K562 (cell line): Measurements from ENCODE around the gene SLC1A3. TPM values are rescaled to one million over a fixed set of nuclear protein-coding genes. Genes with fewer than 3 reads are reported as not detected.

ENCODE experiments used
- ATAC-seq: fragments of 200-7000 bp; cut with Tn5 transposase; 3 replicates; pipeline ENCODE4 v1.9.1; 2020; ENCODE audit warnings: moderate library complexity
- BruUV-seq: library from RNA; stranded (reverse); fragments of 400-500 nt; replicated peaks from 2 replicates; lab custom pipeline; 2021; lab: Mats Ljungman, UMichigan
- CTCF ChIA-PET: fragments of 300-600 bp; formaldehyde crosslinking; extraction: SDS; loops from one replicate; lab custom pipeline; 2021; ENCODE audit warnings: low intra/inter-chr PET ratio; lab: Yijun Ruan, JAX
- POLR2A ChIA-PET: fragments of 300-600, 350-650 bp; sonication (Branson Sonifier 250); formaldehyde crosslinking; extraction: SDS; loops from one replicate; lab custom pipeline; 2021; ENCODE audit warnings: antibody characterized with exemption, inconsistent platforms; lab: Yijun Ruan, JAX
- DNase-seq, 4 experiments: peaks; one replicate each; pipeline versions ENCODE4 v3.0.0 to v3.0.0-alpha.2; 2011 to 2018; ENCODE audit warnings: low spot score in 3 of 4, mixed read lengths in 3 of 4; ENCODE audit errors: extremely low read depth in 1 of 4
- FAIRE-seq: peaks from 2 replicates; lab custom pipeline; 2011; peaks lifted over from hg19 to GRCh38; lab: Jason Lieb, UNC
- H2AFZ ChIP-seq: 2 replicates; pipeline ENCODE4 v1.6.0; 2011; ENCODE audit warnings: low read depth, low read length, control low read depth, inconsistent platforms
- H3K27ac ChIP-seq: fragments of 200-600 bp; 3 replicates; pipeline ENCODE4 v1.8.0; 2011; ENCODE audit warnings: low read depth, mild to moderate bottlenecking, control low read depth, inconsistent platforms, low read length, moderate library complexity, mixed read lengths; ENCODE audit errors: extremely low read depth
- H3K27me3 ChIP-seq, 2 experiments: fragments of 300-600 bp in 1 of 2; 2 replicates in 1 of 2; 3 replicates in 1 of 2; pipeline versions ENCODE4 v1.6.0 to v1.8.0; 2011; ENCODE audit warnings: inconsistent platforms in 2 of 2, low read length in 2 of 2, mild to moderate bottlenecking in 1 of 2, mixed read lengths in 1 of 2, moderate library complexity in 1 of 2; ENCODE audit not compliant: control insufficient read depth in 2 of 2, insufficient read depth in 2 of 2
- H3K36me3 ChIP-seq: fragments of 300-600 bp; 3 replicates; pipeline ENCODE4 v1.8.0; 2011; ENCODE audit warnings: mild to moderate bottlenecking, low read length, inconsistent platforms; ENCODE audit not compliant: control insufficient read depth, insufficient read depth
- H3K4me1 ChIP-seq, 2 experiments: fragments of 200-600 bp in 1 of 2; replicated peaks in 1 of 2; 2 replicates in 1 of 2; 3 replicates in 1 of 2; pipeline versions ENCODE4 v1.5.1 to v1.8.0; 2011; ENCODE audit warnings: inconsistent platforms in 2 of 2, low read length in 2 of 2, mild to moderate bottlenecking in 1 of 2, mixed read lengths in 1 of 2, moderate library complexity in 1 of 2; ENCODE audit not compliant: control insufficient read depth in 2 of 2, insufficient read depth in 2 of 2
- H3K4me2 ChIP-seq: 2 replicates; pipeline ENCODE4 v1.6.1; 2011; ENCODE audit warnings: low read length, control low read depth, inconsistent platforms, mixed read lengths; ENCODE audit not compliant: insufficient read depth
- H3K4me3 ChIP-seq: fragments of 200-600 bp; sonication (generic), shearing (Covaris generic); 2 replicates; pipeline ENCODE4 v1.5.1; 2016; ENCODE audit warnings: control low read depth, inconsistent platforms
- H3K79me2 ChIP-seq: fragments of 200-600 bp; 3 replicates; pipeline ENCODE4 v1.8.0; 2011; ENCODE audit warnings: low read length, inconsistent platforms; ENCODE audit not compliant: control insufficient read depth, insufficient read depth
- H3K9ac ChIP-seq, 2 experiments: 2 replicates each; pipeline versions ENCODE4 v1.6.0 to v1.6.1; 2011; ENCODE audit warnings: low read depth in 2 of 2, low read length in 2 of 2, control low read depth in 1 of 2, inconsistent platforms in 1 of 2, mild to moderate bottlenecking in 1 of 2, mixed read lengths in 1 of 2; ENCODE audit not compliant: insufficient read depth in 1 of 2
- H3K9me1 ChIP-seq: one replicate; pipeline ENCODE4 v1.6.0; 2011; ENCODE audit warnings: inconsistent platforms, mild to moderate bottlenecking, low read length, moderate library complexity; ENCODE audit not compliant: control insufficient read depth, insufficient read depth
- H3K9me3 ChIP-seq: replicated peaks from 2 replicates; pipeline ENCODE4 v1.5.1; 2011; ENCODE audit warnings: low read depth, low read length, inconsistent platforms; ENCODE audit not compliant: control insufficient read depth, insufficient read depth
- H4K20me1 ChIP-seq: replicated peaks from 2 replicates; pipeline ENCODE4 v1.6.1; 2011; ENCODE audit warnings: low read length, inconsistent platforms, mixed read lengths; ENCODE audit not compliant: control insufficient read depth, insufficient read depth
- ARHGAP35 ChIP-seq: fragments of 450-650 bp; IDR thresholded peaks from 2 replicates; pipeline ENCODE4 v1.6.1; 2018; ENCODE audit not compliant: partially characterized antibody
- CBFA2T2 ChIP-seq: fragments of 450-650 bp; conservative IDR thresholded peaks from 2 replicates; pipeline ENCODE4 v1.6.1; 2017; ENCODE audit warnings: mild to moderate bottlenecking
- FOXK2 ChIP-seq, 2 experiments: fragments of 450-650 bp; IDR thresholded peaks in 1 of 2; conservative IDR thresholded peaks in 1 of 2; 2 replicates each; pipeline ENCODE4 v1.6.1; 2016; ENCODE audit warnings: low read depth in 2 of 2, mild to moderate bottlenecking in 1 of 2
- HNRNPK ChIP-seq: fragments of 200-400 bp; formaldehyde crosslinking; IDR thresholded peaks from one replicate; pipeline ENCODE4 v1.6.1; 2018; ENCODE audit warnings: mild to moderate bottlenecking, low read depth, low read length; ENCODE audit not compliant: poor library complexity, severe bottlenecking
- HSF4 ChIP-seq: fragments of 250-450 bp; sonication (Bioruptor Pico); IDR thresholded peaks from 2 replicates; pipeline ENCODE4 v2.1.2; 2022; ENCODE audit warnings: mild to moderate bottlenecking, moderate library complexity, borderline replicate concordance
- RAD21 ChIP-seq, 2 experiments: fragments of 250-450 bp in 1 of 2; fragments of 450-650 bp in 1 of 2; sonication (Bioruptor Pico) in 1 of 2; formaldehyde crosslinking in 1 of 2; IDR thresholded peaks in 1 of 2; conservative IDR thresholded peaks in 1 of 2; 2 replicates each; pipeline versions ENCODE4 v1.4.0 to v1.8.0; 2020 to 2022; ENCODE audit warnings: mild to moderate bottlenecking in 2 of 2, moderate library complexity in 1 of 2
- RBBP5 ChIP-seq: fragments of 200-600 bp; sonication (generic); IDR thresholded peaks from 2 replicates; pipeline ENCODE4 v1.6.1; 2012; ENCODE audit warnings: borderline replicate concordance, mild to moderate bottlenecking, low read length, control low read depth, inconsistent platforms; ENCODE audit not compliant: insufficient read depth, poor library complexity, severe bottlenecking
- SP2 ChIP-seq: IDR thresholded peaks from 2 replicates; pipeline ENCODE4 v1.6.1; 2011; ENCODE audit warnings: mild to moderate bottlenecking, low read depth, low read length, moderate library complexity; ENCODE audit not compliant: poor library complexity, severe bottlenecking; ENCODE audit errors: extremely low read depth
- ZBED1 ChIP-seq: IDR thresholded peaks from 2 replicates; pipeline ENCODE4 v1.6.1; 2014
- WGBS: fragments of 100-300 bp; shearing (Covaris generic); methylation state at CpG from one replicate; pipeline ENCODE4 v1.1.6; 2016; ENCODE audit warnings: low coverage, mixed read lengths; ENCODE audit not compliant: insufficient coverage; ENCODE audit errors: missing lambda C conversion rate; 5-methylcytosine and 5-hydroxymethylcytosine counted together
- in situ Hi-C: fragments of 300-500 bp; cut with MboI; formaldehyde crosslinking; loops from 4 replicates; pipeline ENCODE4 v1.15.0; 2018; ENCODE audit warnings: inconsistent platforms, mixed read lengths
- intact Hi-C: fragments of 100-400 bp; cut with micrococcal nuclease; formaldehyde crosslinking; loops from 2 replicates; pipeline ENCODE4 v1.14.2; 2022
- polyA plus RNA-seq, 8 experiments: library from polyadenylated mRNA; depleted of rRNA in 4 of 8; stranded (reverse) in 5 of 8; unstranded in 3 of 8; fragments of >200 nt; fragmentation: Nextera tagmentation in 2 of 8; fragmentation: Illumina TruSeq in 1 of 8; extraction: Ambion mirVana in 2 of 8; extraction: Trizol in 1 of 8; gene quantifications; 2 replicates each; pipeline versions ENCODE4 v1.2.1 to v1.2.3, GENCODE V29; 2011 to 2014; ENCODE audit warnings: inconsistent platforms in 1 of 8, missing spikeins in 1 of 8
- total RNA-seq, 7 experiments: library from RNA; depleted of rRNA in 6 of 7; stranded (reverse); fragments of >200 nt in 6 of 7; fragmentation: Illumina TruSeq in 2 of 7; extraction: Trizol in 2 of 7; gene quantifications; 2 replicates each; pipeline versions ENCODE4 v1.2.1 to v1.2.3, GENCODE V29; 2011 to 2021; ENCODE audit warnings: low replicate concordance in 1 of 7
- TF ChIP-seq, protein P1 (sequence below): fragments of 250-450 bp; sonication (Bioruptor Pico); IDR thresholded peaks from 2 replicates; pipeline ENCODE4 v1.5.0; 2021

SLC1A3 gene
- total and polyA plus RNA-seq, 9 of the 15 experiments (the other 6 are each of a cell fraction or from before 2014, with no cell fraction given), result 0.13 TPM; not detected in 8

DNA sequence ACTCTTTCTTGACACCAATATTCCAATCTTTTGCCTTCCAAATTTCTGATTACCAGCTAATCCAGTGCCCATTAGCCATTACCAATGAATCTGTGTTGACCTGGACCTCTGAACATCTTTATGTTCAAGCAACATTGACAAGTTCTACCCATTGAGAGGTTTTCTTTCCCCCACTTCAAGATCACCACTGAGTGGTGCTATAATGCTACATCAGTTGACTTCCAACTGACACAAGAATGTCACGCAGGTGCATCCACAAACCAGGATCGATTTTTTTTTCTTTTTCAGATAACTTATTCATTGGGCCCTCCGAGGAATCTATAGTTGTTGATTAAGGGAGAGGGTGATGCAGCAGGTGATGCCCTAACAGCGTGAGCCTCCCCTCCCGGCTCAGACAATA lies 102.6 kb downstream of the SLC1A3 start:
- no peak overlapping the region for H3K4me3 ChIP-seq
- H4K20me1 ChIP-seq, result no peaks in the 10 kb centered on the region
- H3K4me2 ChIP-seq, result no peak overlapping the region
- FAIRE-seq (no peak), ATAC-seq (no peak), DNase-seq (no peak)
- intact Hi-C loops, result no loop called here
- H3K4me1 ChIP-seq, result peaks cover 0 to 7% of the 10 kb centered on the region in 2 experiments; a peak in 2 of 5 replicates
- H3K79me2 ChIP-seq, result no peaks in the 10 kb centered on the region
- no TSS peak for BruUV-seq
- H3K36me3 ChIP-seq, result no peaks in the 10 kb centered on the region
- in situ Hi-C loops, result no loop called here
- no peak overlapping the region for H3K9ac ChIP-seq
- 1% methylated on average over 5 of the region's 5 CpGs for WGBS
- TF ChIP-seq RAD21 (CRISPR knock-in tag; conservative IDR thresholded peaks at IDR 0.05 in 1 of 2, IDR thresholded peaks at IDR 0.05 in 1 of 2) (peak in 1 of 2 experiments; percentile 25; a peak in 1 of 4 replicates), RBBP5 (no peak), ZBED1 (no peak)
- TF ChIP-seq, all 486 proteins: peak for 1
- peaks cover 0 to 7% of the 10 kb centered on the region in 2 experiments; a peak in 2 of 5 replicates for H3K27me3 ChIP-seq
- no peaks in the 10 kb centered on the region for H3K9me1 ChIP-seq
- H3K9me3 ChIP-seq, result no peaks in the 10 kb centered on the region
- ChIA-PET CTCF (no interaction called here), POLR2A (interaction anchor here (0.6 kb wide), 1 partner anchor 1877 kb away, joined by 3 read pairs; no protein-coding TSS in a partner anchor)
- H3K27ac ChIP-seq, result no peak overlapping the region
- no peak overlapping the region for H2AFZ ChIP-seq

DNA sequence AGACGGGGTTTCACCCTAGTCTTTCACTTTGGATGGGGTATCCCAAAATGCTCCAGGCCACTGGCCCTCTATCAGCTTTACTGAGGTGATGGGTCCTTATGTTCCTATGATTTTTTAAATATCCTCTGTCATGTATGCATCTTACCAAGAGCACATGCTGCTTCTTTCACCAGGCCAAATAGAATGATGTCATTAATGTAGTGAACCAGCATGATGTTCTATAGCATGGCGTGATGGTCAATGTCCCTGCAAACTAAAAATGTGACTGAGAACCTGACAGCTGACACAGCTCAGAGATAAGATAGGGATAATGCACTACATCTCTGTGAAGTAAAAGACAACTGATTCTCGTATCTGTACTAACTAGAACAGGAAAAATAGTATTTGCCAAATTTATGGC lies 103.6 kb downstream of the SLC1A3 start:
- Histone ChIP-seq H3K27ac (no peak overlapping the region), H3K79me2 (no peaks in the 10 kb centered on the region), H4K20me1 (no peaks in the 10 kb centered on the region), H3K36me3 (no peaks in the 10 kb centered on the region), H3K4me1 (no peaks in the 10 kb centered on the region), H3K9me1 (no peaks in the 10 kb centered on the region), H3K9ac (no peak overlapping the region), H3K4me2 (no peak overlapping the region), H2AFZ (no peak overlapping the region), H3K27me3 (peaks cover 0 to 8% of the 10 kb centered on the region in 2 experiments; a peak in 2 of 5 replicates), H3K4me3 (no peak overlapping the region)
- ChIA-PET CTCF (interaction anchor here (0.6 to 0.7 kb wide), 2 partner anchors 508 to 531 kb away, joined by 4 to 6 read pairs; no protein-coding TSS in a partner anchor), POLR2A (interaction anchor here (0.6 kb wide), 1 partner anchor 992 kb away, joined by 3 read pairs; no protein-coding TSS in a partner anchor)
- in situ Hi-C loops (no loop called here), intact Hi-C loops (no loop called here)
- ATAC-seq, result no peak
- BruUV-seq, result no TSS peak
- FAIRE-seq, result no peak
- 0% methylated on average over 3 of the region's 3 CpGs for WGBS
- no peak for TF ChIP-seq CBFA2T2
- no peak for TF ChIP-seq HNRNPK
- no peak for TF ChIP-seq SP2
- TF ChIP-seq ARHGAP35, result no peak
- TF ChIP-seq FOXK2 (conservative IDR thresholded peaks at IDR 0.05 in 1 of 2, IDR thresholded peaks at IDR 0.05 in 1 of 2; ENCODE audit: low read depth in 2 of 2), result no peak
- TF ChIP-seq, protein P1, sequence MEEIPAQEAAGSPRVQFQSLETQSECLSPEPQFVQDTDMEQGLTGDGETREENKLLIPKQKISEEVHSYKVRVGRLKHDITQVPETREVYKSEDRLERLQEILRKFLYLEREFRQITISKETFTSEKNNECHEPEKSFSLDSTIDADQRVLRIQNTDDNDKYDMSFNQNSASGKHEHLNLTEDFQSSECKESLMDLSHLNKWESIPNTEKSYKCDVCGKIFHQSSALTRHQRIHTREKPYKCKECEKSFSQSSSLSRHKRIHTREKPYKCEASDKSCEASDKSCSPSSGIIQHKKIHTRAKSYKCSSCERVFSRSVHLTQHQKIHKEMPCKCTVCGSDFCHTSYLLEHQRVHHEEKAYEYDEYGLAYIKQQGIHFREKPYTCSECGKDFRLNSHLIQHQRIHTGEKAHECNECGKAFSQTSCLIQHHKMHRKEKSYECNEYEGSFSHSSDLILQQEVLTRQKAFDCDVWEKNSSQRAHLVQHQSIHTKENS (CRISPR knock-in tag), result no peak
- no peak for TF ChIP-seq HSF4 (CRISPR knock-in tag)
- TF ChIP-seq, all 486 proteins: peak for 0
- no peaks in the 10 kb centered on the region for H3K9me3 ChIP-seq
- no peak for DNase-seq
